ENCODE measurements around the gene MRPL58. TPM values are rescaled to one million over a fixed set of nuclear protein-coding genes. Genes with fewer than 3 reads are reported as not detected.
A peak's percentile ranks its signal among the peaks of the same experiment; 100 is the strongest.

The MRPL58 gene
- total and polyA plus RNA-seq, 4 donors: 13.0 to 35.5 (median 25.8) TPM

- Histone ChIP-seq H3K27me3 (ENCODE audit: control insufficient read depth, insufficient read depth, low read length) (no peaks in the 10 kb centered on the region), H3K27ac (ENCODE audit: low read depth, low read length) (no peak overlapping the region), H3K9me3 (ENCODE audit: control insufficient read depth, insufficient read depth, low read length) (no peaks in the 10 kb centered on the region), H3K4me1 (ENCODE audit: control insufficient read depth, insufficient read depth, low read length) (peaks cover 47% of the 10 kb centered on the region), H3K4me3 (ENCODE audit: low read depth, low read length) (no peak overlapping the region), H3K36me3 (ENCODE audit: control insufficient read depth, insufficient read depth, low read length) (peaks cover 4% of the 10 kb centered on the region)
- WGBS (ENCODE audit: insufficient coverage): no CpG with 5 or more reads among the region's 3 CpGs
- no peak for DNase-seq (ENCODE audit: low read depth in 4 of 6, low spot score in 6 of 6)
Observed at GRCh38 chr17:74986206-74986576, 26.3 kb upstream of the MRPL58 start.

GRCh38 chr17:74987418-74987908 lies 25.0 kb upstream of the MRPL58 start, which contains the start of gene CDR2L:
Gene CDR2L (plus strand): TSS chr17:74987632. CDS start chr17:74988044, 412 bp downstream.
- Histone ChIP-seq H3K4me1 (ENCODE audit: control insufficient read depth, insufficient read depth, low read length) (peaks cover 42% of the 10 kb centered on the region), H3K36me3 (ENCODE audit: control insufficient read depth, insufficient read depth, low read length) (peaks cover 8% of the 10 kb centered on the region), H3K4me3 (ENCODE audit: low read depth, low read length) (peak within 1 kb of the TSS; percentile 63), H3K27me3 (ENCODE audit: control insufficient read depth, insufficient read depth, low read length) (no peaks in the 10 kb centered on the region), H3K27ac (ENCODE audit: low read depth, low read length) (peak within 1 kb of the TSS; percentile 85), H3K9me3 (ENCODE audit: control insufficient read depth, insufficient read depth, low read length) (no peaks in the 10 kb centered on the region)
- 0% methylated on average over 50 of the region's 51 CpGs for WGBS (ENCODE audit: insufficient coverage)
- DNase-seq (ENCODE audit: low read depth in 4 of 6, low spot score in 6 of 6): peak in 5 of 6 donors; percentile 85 to 98 (median 93)

GRCh38 chr17:74987909-74988711 lies 24.4 kb upstream of the MRPL58 start:
- no peaks in the 10 kb centered on the region for H3K9me3 ChIP-seq (ENCODE audit: control insufficient read depth, insufficient read depth, low read length)
- peaks cover 36% of the 10 kb centered on the region for H3K4me1 ChIP-seq (ENCODE audit: control insufficient read depth, insufficient read depth, low read length)
- under 1% methylated on average over 75 of the region's 76 CpGs for WGBS (ENCODE audit: insufficient coverage)
- peak overlapping the region; percentile 63 for H3K4me3 ChIP-seq (ENCODE audit: low read depth, low read length)
- peak overlapping the region; percentile 85 for H3K27ac ChIP-seq (ENCODE audit: low read depth, low read length)
- peak in 2 of 6 donors; percentile 87 to 92 for DNase-seq (ENCODE audit: low read depth in 4 of 6, low spot score in 6 of 6)
- H3K27me3 ChIP-seq (ENCODE audit: control insufficient read depth, insufficient read depth, low read length): no peaks in the 10 kb centered on the region
- H3K36me3 ChIP-seq (ENCODE audit: control insufficient read depth, insufficient read depth, low read length): peaks cover 8% of the 10 kb centered on the region

GRCh38 chr17:74990581-74991105 lies 21.8 kb upstream of the MRPL58 start:
- H3K27ac ChIP-seq (ENCODE audit: low read depth, low read length): no peak overlapping the region
- H3K4me1 ChIP-seq (ENCODE audit: control insufficient read depth, insufficient read depth, low read length): peaks cover 35% of the 10 kb centered on the region
- no peak for DNase-seq (ENCODE audit: low read depth in 4 of 6, low spot score in 6 of 6)
- no peak overlapping the region for H3K4me3 ChIP-seq (ENCODE audit: low read depth, low read length)
- H3K27me3 ChIP-seq (ENCODE audit: control insufficient read depth, insufficient read depth, low read length): no peaks in the 10 kb centered on the region
- H3K36me3 ChIP-seq (ENCODE audit: control insufficient read depth, insufficient read depth, low read length): peaks cover 18% of the 10 kb centered on the region
- H3K9me3 ChIP-seq (ENCODE audit: control insufficient read depth, insufficient read depth, low read length): no peaks in the 10 kb centered on the region
- whole genome bisulfite sequencing (ENCODE audit: insufficient coverage): 94% methylated on average over 9 of the region's 10 CpGs

GRCh38 chr17:74992223-74992622 lies 20.2 kb upstream of the MRPL58 start:
- no peaks in the 10 kb centered on the region for H3K27me3 ChIP-seq (ENCODE audit: control insufficient read depth, insufficient read depth, low read length)
- peaks cover 18% of the 10 kb centered on the region for H3K36me3 ChIP-seq (ENCODE audit: control insufficient read depth, insufficient read depth, low read length)
- H3K27ac ChIP-seq (ENCODE audit: low read depth, low read length): no peak overlapping the region
- H3K9me3 ChIP-seq (ENCODE audit: control insufficient read depth, insufficient read depth, low read length): no peaks in the 10 kb centered on the region
- H3K4me1 ChIP-seq (ENCODE audit: control insufficient read depth, insufficient read depth, low read length): peaks cover 31% of the 10 kb centered on the region
- no peak for DNase-seq (ENCODE audit: low read depth in 4 of 6, low spot score in 6 of 6)
- no peak overlapping the region for H3K4me3 ChIP-seq (ENCODE audit: low read depth, low read length)
- WGBS (ENCODE audit: insufficient coverage): 64% methylated on average over 2 of the region's 2 CpGs

GRCh38 chr17:74994440-74994839 lies 18.0 kb upstream of the MRPL58 start:
- Histone ChIP-seq H3K4me1 (ENCODE audit: control insufficient read depth, insufficient read depth, low read length) (peaks cover 18% of the 10 kb centered on the region), H3K9me3 (ENCODE audit: control insufficient read depth, insufficient read depth, low read length) (no peaks in the 10 kb centered on the region), H3K27me3 (ENCODE audit: control insufficient read depth, insufficient read depth, low read length) (no peaks in the 10 kb centered on the region), H3K4me3 (ENCODE audit: low read depth, low read length) (no peak overlapping the region), H3K36me3 (ENCODE audit: control insufficient read depth, insufficient read depth, low read length) (peaks cover 22% of the 10 kb centered on the region), H3K27ac (ENCODE audit: low read depth, low read length) (no peak overlapping the region)
- WGBS (ENCODE audit: insufficient coverage): 90% methylated on average over 2 of the region's 7 CpGs
- DNase-seq (ENCODE audit: low read depth in 4 of 6, low spot score in 6 of 6): no peak

- no peaks in the 10 kb centered on the region for H3K9me3 ChIP-seq (ENCODE audit: control insufficient read depth, insufficient read depth, low read length)
- no peak overlapping the region for H3K27ac ChIP-seq (ENCODE audit: low read depth, low read length)
- no CpG with 5 or more reads among the region's 5 CpGs for WGBS (ENCODE audit: insufficient coverage)
- no peak overlapping the region for H3K4me3 ChIP-seq (ENCODE audit: low read depth, low read length)
- peaks cover 5% of the 10 kb centered on the region for H3K4me1 ChIP-seq (ENCODE audit: control insufficient read depth, insufficient read depth, low read length)
- H3K36me3 ChIP-seq (ENCODE audit: control insufficient read depth, insufficient read depth, low read length): peaks cover 28% of the 10 kb centered on the region
- no peaks in the 10 kb centered on the region for H3K27me3 ChIP-seq (ENCODE audit: control insufficient read depth, insufficient read depth, low read length)
- no peak for DNase-seq (ENCODE audit: low read depth in 4 of 6, low spot score in 6 of 6)
Observed at GRCh38 chr17:74995847-74996246, 16.6 kb upstream of the MRPL58 start.

GRCh38 chr17:74998783-74999182 lies 13.7 kb upstream of the MRPL58 start:
- H3K27ac ChIP-seq (ENCODE audit: low read depth, low read length): no peak overlapping the region
- peaks cover 51% of the 10 kb centered on the region for H3K36me3 ChIP-seq (ENCODE audit: control insufficient read depth, insufficient read depth, low read length)
- 80% methylated on average over 4 of the region's 6 CpGs for WGBS (ENCODE audit: insufficient coverage)
- no peaks in the 10 kb centered on the region for H3K27me3 ChIP-seq (ENCODE audit: control insufficient read depth, insufficient read depth, low read length)
- no peak for DNase-seq (ENCODE audit: low read depth in 4 of 6, low spot score in 6 of 6)
- H3K4me1 ChIP-seq (ENCODE audit: control insufficient read depth, insufficient read depth, low read length): no peaks in the 10 kb centered on the region
- no peaks in the 10 kb centered on the region for H3K9me3 ChIP-seq (ENCODE audit: control insufficient read depth, insufficient read depth, low read length)
- no peak overlapping the region for H3K4me3 ChIP-seq (ENCODE audit: low read depth, low read length)

GRCh38 chr17:74999523-74999922 lies 12.9 kb upstream of the MRPL58 start:
- Histone ChIP-seq H3K4me3 (ENCODE audit: low read depth, low read length) (no peak overlapping the region), H3K27ac (ENCODE audit: low read depth, low read length) (no peak overlapping the region), H3K9me3 (ENCODE audit: control insufficient read depth, insufficient read depth, low read length) (no peaks in the 10 kb centered on the region), H3K36me3 (ENCODE audit: control insufficient read depth, insufficient read depth, low read length) (peaks cover 58% of the 10 kb centered on the region), H3K4me1 (ENCODE audit: control insufficient read depth, insufficient read depth, low read length) (no peaks in the 10 kb centered on the region), H3K27me3 (ENCODE audit: control insufficient read depth, insufficient read depth, low read length) (no peaks in the 10 kb centered on the region)
- 86% methylated on average over 3 of the region's 4 CpGs for WGBS (ENCODE audit: insufficient coverage)
- DNase-seq (ENCODE audit: low read depth in 4 of 6, low spot score in 6 of 6): no peak

Data from spinal cord (tissue), 10 donors.